ENCODE data around the gene ADORA2A.

ADORA2A gene

GRCh38 chr22:24414984-24415945, 12.1 kb upstream of the ADORA2A start:
- TF ChIP-seq EZH2phosphoT487 (IDR thresholded peaks at IDR 0.05; ENCODE audit: low read length) (no peak), CTCF (IDR thresholded peaks at IDR 0.05; ENCODE audit: low read length) (no peak), EZH2 (optimal IDR thresholded peaks at IDR 0.05; ENCODE audit: low read depth, low read length) (no peak)
- no peaks in the 10 kb centered on the region for H4K20me1 ChIP-seq (ENCODE audit: insufficient read depth, low read length)
- no peaks in the 10 kb centered on the region for H3K27me3 ChIP-seq (replicated peaks; ENCODE audit: insufficient read depth, low read length)
- no peak overlapping the region for H3K4me2 ChIP-seq (ENCODE audit: low read depth, low read length)
- no peak overlapping the region for H3K9ac ChIP-seq (ENCODE audit: low read length)
- H3K9me2 ChIP-seq (replicated peaks; ENCODE audit: insufficient read depth, low read length) = no peaks in the 10 kb centered on the region
- no peaks in the 10 kb centered on the region for H3K79me2 ChIP-seq (ENCODE audit: low read length)
- no peaks in the 10 kb centered on the region for H3K4me1 ChIP-seq (ENCODE audit: low read length)
- no peak overlapping the region for H3K27ac ChIP-seq (ENCODE audit: low read length)
- H2AFZ ChIP-seq (ENCODE audit: low read length) = no peak overlapping the region
- DNase-seq = no peak
- H3K4me3 ChIP-seq (ENCODE audit: low read length) = no peak overlapping the region
- no peaks in the 10 kb centered on the region for H3K36me3 ChIP-seq (replicated peaks; ENCODE audit: insufficient read depth, low read length)
- H3K9me3 ChIP-seq (replicated peaks; ENCODE audit: insufficient read depth, low read length) = no peaks in the 10 kb centered on the region
- H3F3A ChIP-seq (ENCODE audit: insufficient read depth, low read length) = no peaks in the 10 kb centered on the region

- Histone ChIP-seq H2AFZ (ENCODE audit: low read length) (no peak overlapping the region), H3K4me3 (ENCODE audit: low read length) (no peak overlapping the region), H3K27me3 (replicated peaks; ENCODE audit: insufficient read depth, low read length) (no peaks in the 10 kb centered on the region), H3K4me1 (ENCODE audit: low read length) (no peaks in the 10 kb centered on the region), H3K79me2 (ENCODE audit: low read length) (no peaks in the 10 kb centered on the region), H3K9me3 (replicated peaks; ENCODE audit: insufficient read depth, low read length) (no peaks in the 10 kb centered on the region), H3F3A (ENCODE audit: insufficient read depth, low read length) (no peaks in the 10 kb centered on the region), H3K36me3 (replicated peaks; ENCODE audit: insufficient read depth, low read length) (no peaks in the 10 kb centered on the region), H3K9ac (ENCODE audit: low read length) (no peak overlapping the region), H4K20me1 (ENCODE audit: insufficient read depth, low read length) (no peaks in the 10 kb centered on the region), H3K4me2 (ENCODE audit: low read depth, low read length) (no peak overlapping the region), H3K27ac (ENCODE audit: low read length) (no peak overlapping the region), H3K9me2 (replicated peaks; ENCODE audit: insufficient read depth, low read length) (no peaks in the 10 kb centered on the region)
- TF ChIP-seq CTCF (IDR thresholded peaks at IDR 0.05; ENCODE audit: low read length) (no peak), EZH2 (optimal IDR thresholded peaks at IDR 0.05; ENCODE audit: low read depth, low read length) (no peak), EZH2phosphoT487 (IDR thresholded peaks at IDR 0.05; ENCODE audit: low read length) (no peak)
- no peak for DNase-seq
Observed at GRCh38 chr22:24416095-24416494, 11.3 kb upstream of the ADORA2A start.

- no peak overlapping the region for H3K9ac ChIP-seq (ENCODE audit: low read length)
- H3K36me3 ChIP-seq (replicated peaks; ENCODE audit: insufficient read depth, low read length) = no peaks in the 10 kb centered on the region
- H4K20me1 ChIP-seq (ENCODE audit: insufficient read depth, low read length) = no peaks in the 10 kb centered on the region
- no peak for DNase-seq
- H3F3A ChIP-seq (ENCODE audit: insufficient read depth, low read length) = no peaks in the 10 kb centered on the region
- no peaks in the 10 kb centered on the region for H3K27me3 ChIP-seq (replicated peaks; ENCODE audit: insufficient read depth, low read length)
- no peak overlapping the region for H3K4me3 ChIP-seq (ENCODE audit: low read length)
- TF ChIP-seq CTCF (IDR thresholded peaks at IDR 0.05; ENCODE audit: low read length) = no peak
- TF ChIP-seq EZH2phosphoT487 (IDR thresholded peaks at IDR 0.05; ENCODE audit: low read length) = no peak
- TF ChIP-seq EZH2 (optimal IDR thresholded peaks at IDR 0.05; ENCODE audit: low read depth, low read length) = no peak
- no peak overlapping the region for H3K27ac ChIP-seq (ENCODE audit: low read length)
- no peaks in the 10 kb centered on the region for H3K9me2 ChIP-seq (replicated peaks; ENCODE audit: insufficient read depth, low read length)
- no peaks in the 10 kb centered on the region for H3K9me3 ChIP-seq (replicated peaks; ENCODE audit: insufficient read depth, low read length)
- no peaks in the 10 kb centered on the region for H3K79me2 ChIP-seq (ENCODE audit: low read length)
- H2AFZ ChIP-seq (ENCODE audit: low read length) = no peak overlapping the region
- no peak overlapping the region for H3K4me2 ChIP-seq (ENCODE audit: low read depth, low read length)
- no peaks in the 10 kb centered on the region for H3K4me1 ChIP-seq (ENCODE audit: low read length)
Observed at GRCh38 chr22:24416611-24417010, 10.8 kb upstream of the ADORA2A start.

Data from MM.1S (cell line).